IPS-NIHi11 (cell line): ENCODE measurements around the gene KRT74.
A peak's percentile ranks its signal among the peaks of the same experiment; 100 is the strongest.

Experiments
- DNase-seq: peaks from one replicate; pipeline ENCODE4 v3.0.0; 2012; ENCODE audit warnings: mixed read lengths, low spot score

The KRT74 gene

DNA sequence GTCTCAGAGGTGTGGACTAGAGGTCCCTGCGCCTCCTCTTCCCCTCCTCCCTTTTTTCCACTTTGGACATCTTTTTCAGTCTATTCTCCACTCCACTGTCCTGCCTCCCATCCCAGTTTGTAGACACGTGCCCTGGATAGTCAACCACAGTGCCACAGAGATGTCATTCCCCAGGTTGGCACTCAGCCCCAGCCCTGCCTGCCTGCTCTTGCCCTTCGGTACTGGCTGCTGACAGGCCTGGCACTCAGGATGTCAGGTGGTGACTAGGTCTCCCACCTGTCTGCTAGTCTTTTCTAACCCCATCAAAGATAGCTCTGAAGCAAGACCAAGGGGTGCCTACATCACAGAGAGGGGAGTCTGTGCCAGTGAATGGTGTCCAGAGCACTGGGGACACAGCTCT, 36.5 kb downstream of the KRT74 start:
- no peak for DNase-seq

DNA sequence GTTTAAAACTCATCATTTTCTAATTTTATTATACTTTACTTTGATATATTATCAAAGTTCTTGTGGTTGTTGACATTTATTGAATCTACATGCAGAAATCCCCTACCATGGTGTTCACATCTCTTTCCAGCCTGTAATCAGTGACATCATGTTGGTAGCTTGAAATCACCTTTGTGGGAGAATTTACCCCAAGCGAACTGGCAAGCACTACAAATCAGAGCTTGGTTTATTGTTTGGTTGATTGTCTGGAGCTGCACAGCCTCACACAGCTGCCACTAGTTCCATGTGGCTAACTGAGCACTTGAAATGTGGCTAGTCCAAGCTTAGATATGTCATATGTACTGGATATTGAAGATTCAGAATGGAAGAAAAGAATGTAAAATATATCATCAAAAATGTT, 38.1 kb downstream of the KRT74 start:
- no peak for DNase-seq

DNA sequence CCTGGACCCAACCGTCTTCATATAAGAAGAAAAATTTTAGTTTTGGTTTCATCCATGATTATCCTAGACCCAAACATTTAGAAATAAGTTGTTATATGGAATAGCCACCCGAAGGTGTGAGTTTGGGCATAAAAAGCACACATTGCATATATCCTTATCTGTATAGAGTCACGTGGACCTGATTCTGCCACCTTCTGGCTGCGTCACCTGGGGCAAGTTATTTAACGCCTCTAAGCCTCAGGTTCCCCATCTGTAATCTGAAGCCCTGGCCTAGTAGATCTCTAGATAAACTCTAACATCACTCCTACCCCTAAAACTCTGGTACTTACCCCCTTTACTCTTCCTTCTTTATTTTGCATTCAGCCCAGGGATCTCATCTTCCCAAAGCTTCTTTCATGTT, 39.2 kb downstream of the KRT74 start:
- peak; percentile 47 for DNase-seq

DNA sequence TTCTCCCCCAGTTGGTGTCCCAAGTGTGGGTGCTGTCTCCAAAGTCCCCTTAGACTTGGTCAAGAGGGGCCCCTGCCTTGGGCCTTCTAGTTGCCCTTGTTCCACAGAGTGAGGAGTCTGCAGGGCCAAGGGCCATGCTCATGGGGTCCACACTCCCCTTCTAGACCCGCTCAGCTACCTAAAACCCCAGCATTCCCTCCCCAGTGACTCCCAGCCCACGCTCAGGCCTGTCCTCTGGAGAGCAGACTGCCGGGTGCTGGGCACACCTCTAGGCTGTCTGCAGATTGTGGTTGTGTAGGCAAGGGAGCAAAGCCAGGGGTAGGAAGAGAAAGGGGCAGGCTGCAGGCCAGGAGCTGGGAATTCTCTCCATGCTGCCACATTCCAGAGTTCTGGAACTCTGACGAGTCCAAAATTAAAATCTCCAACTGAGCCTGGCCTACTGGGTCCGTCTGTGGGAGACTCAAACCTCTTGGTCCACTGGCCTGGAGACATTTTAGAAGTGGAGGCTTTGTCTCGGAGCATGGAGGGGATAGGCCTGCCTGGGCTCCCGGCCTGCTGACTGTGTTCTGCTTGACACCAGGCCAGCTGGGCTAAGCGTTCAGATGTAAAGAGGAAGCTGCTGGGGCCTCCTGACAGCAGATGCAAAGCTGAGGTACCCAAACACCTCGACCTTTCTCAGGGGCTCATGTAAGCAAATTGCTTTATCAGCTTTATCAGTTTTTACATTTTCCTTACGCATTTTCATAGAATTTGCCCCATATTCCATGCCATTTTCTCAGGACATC, 39.8 kb downstream of the KRT74 start:
- no peak for DNase-seq

DNA sequence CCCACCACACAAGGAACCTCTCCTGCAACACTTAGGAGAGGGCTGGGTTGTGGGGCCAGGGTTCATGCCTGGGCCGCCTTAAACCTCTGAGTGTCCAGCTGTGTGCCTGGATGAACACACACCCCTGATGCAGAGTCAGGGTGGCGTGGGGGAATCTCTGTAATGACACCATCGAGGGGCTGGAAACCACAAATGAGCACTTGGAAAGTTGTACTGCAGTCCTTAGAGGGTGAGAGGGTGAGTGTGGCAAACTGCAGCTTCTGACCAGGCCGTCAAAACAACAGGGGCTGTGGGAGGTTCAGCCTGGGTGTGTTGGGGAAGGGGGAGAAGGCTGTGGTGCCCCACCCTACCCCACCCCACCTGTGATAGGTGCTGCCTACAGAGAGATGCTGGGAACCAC, 41.0 kb downstream of the KRT74 start:
- no peak for DNase-seq

DNA sequence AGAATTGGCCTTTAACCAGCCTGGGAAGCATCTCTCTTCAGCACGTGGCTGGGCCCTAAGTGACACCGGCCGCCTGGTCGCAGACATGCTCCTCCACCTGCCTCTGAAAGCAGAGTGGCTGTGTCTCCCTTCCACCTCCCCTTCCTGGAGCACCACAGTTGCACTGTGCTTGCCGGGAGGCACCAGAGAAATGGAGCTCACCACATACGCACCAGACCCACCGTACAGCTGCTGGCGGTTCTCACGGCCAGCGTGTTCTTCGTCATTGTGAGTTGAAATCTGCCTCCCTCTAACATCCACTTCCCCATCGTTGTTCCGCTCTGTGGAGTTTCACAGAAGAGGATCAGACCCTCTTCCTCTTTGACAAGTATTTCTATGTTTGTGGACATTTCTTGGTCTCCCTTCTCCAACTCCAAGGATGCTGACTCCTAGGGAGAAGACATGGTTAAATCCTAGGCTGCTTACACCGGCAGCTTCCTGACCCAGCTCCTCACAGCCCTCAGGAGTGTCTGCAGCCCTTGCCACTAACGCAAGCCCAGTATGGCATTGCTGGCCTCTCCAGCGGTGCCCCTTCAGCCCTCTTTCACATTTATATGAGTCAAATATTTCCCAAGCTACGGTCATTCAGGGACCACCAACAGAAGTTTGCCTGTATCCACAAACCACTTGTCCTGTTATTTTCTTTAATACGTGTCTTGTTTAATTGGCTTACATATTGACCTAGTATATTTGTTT, 41.9 kb downstream of the KRT74 start:
- DNase-seq: no peak

DNA sequence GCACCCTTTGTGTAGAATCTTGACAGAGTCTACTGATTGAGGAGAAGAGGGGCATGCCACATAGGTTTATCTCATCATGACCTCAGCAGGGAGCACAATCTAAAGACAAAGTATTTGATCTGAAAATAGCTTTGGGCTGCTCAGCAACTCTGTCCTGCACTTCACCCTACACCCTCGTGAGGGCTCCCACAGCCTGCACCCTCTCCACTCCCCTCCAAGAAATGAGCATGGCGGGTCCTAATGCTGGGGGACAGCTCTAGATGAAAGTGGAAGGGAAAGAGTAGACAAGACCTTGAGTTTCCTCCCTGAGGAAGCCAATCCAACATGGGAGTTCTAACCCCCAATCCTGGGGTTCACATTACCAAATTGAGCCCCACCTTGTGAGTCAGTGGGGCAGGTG, 42.7 kb downstream of the KRT74 start:
- no peak for DNase-seq

DNA sequence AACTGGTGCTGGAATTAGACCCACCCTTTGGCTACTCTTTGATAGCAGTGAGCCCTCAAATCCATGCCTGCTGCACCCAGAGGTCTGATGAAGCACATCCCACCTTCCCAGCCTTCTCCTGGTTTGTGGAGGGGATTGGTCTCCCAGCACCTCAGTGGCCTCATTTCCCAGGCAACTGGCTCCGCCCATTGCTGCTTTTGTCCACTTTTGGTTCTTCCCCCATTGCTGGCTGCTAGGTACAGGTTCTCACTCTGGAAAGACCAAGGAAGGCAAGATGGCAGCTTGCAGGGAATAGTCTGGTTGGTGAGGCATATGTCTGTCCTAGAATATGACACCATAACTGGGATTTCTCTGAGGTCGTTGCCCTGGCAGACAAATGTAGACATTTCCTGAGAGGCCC, 43.3 kb downstream of the KRT74 start:
- DNase-seq: no peak

DNA sequence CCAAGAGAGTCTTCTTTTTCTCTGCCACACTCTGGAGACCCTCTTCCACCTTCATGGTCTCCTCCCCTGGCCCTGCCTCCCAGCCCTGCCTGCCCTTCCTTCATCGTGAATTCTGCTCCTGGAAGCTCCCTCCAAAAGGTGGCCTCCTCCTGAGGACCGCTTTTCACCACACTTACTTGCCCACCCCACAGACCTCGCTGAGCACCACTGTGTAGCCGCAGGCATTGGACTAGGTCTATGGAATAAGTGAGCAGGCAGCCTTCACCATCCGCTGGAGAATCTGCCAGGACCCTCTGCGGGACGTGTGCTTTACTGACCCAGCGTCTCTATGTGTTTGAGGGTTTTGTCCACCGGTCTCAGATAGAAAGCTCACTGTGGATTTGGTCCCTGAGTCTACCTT, 43.8 kb downstream of the KRT74 start:
- no peak for DNase-seq

DNA sequence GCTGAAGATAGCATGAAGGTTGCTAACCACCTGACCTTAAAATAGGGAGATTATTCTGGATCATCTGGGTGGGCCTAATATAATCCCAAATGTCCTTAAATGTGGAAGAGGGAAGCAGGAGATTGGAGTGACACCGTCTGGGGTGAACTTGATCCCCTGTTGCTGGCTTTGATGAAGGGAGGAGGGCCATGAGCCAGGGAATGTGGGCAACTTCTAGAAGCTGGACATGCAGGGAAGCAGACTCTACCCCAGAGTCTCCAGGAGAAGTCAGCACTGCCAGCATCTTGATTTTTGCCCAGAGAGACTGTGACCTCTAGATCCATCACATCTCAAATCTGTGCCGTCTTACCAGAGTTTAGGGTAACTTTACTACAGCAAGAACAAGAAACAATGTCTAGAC, 44.2 kb downstream of the KRT74 start:
- DNase-seq: no peak

DNA sequence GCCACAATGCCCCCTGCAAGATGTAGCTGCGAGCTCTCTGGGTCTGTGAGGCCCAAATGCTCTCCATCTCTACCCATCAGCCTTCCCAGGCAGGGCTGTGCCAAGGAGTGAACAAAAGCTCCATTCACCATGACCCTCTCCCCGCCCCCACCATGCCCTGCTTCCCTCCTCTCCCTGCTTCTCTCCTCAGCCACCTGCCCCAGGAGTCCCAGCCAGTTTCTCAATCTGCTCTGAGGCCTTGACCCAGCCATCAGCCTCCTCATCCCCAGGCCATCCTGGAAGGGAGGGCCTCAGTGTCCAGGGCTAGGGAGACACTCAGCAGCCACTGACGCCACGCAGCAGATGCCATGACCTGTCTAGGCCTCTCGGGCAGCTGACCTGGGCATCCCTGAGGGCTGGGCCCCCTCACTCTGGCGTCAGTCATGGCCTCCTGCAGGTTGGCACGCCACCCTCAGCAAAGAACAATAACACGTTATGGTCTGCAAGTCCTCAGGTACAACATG, 45.0 kb downstream of the KRT74 start:
- no peak for DNase-seq

DNA sequence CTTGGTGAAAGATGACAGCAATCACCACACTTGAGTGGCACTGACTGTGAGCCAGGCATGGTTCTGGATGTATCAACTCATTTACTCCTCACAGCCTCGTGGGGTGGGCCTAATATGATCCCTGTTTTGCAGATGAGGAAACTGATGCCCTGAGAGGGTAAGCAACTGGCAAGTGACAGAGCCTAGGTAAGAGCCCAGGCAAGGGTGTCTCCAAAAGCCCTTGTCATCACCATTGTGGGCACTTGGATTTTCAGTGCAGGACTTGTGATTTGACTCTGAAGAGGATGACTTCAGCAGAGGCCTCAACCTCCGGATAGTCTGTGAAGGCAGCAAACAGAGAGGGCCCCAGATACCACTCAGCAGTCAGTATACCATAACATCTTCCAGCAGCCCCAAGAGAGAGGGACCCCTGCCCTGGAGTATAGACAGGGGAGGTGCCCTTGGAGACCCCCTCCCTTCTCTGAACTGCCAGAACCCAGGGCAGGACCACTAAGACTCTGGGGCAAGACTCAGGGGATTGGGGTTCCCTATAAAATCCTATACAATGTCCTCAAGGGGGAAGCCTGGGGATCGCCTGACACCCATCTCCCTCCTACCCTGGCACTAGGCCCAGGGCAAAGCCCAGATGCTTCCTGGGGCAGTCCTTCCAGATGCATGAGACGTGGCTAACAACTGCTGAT, 46.4 kb downstream of the KRT74 start:
- DNase-seq: no peak

DNA sequence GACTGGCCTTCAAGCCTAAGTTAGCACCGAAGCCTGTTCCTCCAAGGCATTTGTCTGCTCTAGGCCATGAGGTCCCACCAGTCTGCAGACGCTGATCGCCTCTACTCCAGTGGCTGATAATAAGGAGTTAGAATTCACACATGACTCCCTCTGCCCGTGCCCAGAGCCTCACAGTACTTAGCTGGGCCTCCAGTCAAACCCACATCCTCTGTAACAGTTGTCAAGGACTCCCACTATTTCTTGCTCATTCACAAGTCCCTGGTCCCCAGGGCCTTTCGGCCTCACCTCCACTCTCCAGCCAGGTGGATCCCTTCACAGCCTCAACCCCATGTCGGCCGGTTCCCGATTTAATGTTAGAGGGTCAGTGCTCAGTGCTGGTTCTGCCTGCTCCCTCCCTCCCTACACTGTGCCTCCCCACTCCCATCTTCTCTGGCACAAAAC, 47.1 kb downstream of the KRT74 start:
- DNase-seq: no peak

DNA sequence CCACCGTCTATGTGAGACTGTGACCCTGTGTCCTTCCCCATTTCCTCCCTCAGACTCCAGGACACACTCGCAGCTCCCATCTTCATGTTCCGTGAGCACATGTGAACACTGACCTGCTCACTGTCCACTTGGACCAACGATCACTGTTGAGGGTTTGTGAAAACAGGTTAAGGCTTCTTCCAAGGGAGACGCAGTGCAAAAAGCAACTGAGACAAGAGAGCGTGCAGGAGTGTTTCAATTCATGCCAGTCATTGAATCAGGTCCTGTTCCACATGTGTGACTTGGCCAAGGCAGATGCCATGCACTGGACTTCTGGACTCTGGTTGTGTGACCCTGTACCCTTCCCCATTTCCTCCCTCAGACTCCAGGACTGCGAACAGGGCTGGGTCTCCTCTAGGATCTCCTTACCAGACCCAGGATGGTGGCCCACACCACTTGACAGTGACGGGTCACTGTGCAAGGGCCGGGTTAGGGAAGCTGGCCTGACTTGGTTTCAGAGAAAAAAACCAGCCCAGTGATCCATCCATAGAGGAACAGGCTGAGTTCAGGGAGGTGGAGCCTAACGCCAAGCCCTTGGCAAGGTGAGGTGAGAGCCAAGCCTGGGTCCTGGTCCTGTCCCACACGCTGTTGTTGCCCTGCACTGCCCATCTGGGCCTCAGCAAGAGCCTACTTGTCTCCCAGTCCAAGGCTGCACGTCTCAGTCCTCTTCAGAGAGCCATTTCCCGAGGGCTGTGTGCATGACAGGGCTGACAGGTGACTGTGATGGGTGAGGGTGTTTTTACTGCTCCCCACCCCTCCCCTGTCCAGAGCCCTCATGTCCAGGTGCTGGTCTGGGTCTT, 47.8 kb downstream of the KRT74 start:
- DNase-seq: no peak

DNA sequence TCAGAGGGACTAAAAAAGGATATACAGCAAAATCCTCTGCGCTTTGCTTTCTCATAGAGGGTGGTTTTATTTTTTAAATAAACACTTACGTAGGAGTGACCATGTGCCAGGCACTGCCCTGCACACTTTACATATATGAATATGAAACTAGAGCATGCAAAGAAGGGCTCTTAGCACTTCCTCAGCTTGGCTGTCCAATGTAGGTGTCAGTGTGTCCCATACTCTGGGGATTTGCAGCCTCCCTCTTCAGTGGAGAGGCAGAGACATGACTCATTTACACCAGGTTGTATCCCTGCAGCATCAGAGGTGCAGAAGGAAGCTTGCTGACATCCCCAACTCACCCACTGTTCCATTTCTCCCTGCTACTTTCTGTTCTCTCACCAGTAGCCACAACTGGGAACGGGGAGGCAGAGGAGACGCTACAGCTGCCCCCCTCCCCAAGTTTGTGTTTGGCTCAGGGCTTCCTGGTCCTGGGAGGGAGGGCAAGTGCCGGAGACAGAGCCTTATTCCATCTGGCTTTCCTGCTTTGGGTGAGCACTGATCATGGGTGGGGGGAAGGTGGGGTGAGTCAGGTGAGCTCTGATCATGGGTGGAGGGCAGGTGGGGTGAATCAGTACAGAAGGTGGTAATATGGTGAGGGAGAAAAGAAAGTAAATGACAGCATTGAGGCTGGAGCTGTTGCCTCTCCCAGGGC, 48.6 kb downstream of the KRT74 start:
- DNase-seq: no peak

DNA sequence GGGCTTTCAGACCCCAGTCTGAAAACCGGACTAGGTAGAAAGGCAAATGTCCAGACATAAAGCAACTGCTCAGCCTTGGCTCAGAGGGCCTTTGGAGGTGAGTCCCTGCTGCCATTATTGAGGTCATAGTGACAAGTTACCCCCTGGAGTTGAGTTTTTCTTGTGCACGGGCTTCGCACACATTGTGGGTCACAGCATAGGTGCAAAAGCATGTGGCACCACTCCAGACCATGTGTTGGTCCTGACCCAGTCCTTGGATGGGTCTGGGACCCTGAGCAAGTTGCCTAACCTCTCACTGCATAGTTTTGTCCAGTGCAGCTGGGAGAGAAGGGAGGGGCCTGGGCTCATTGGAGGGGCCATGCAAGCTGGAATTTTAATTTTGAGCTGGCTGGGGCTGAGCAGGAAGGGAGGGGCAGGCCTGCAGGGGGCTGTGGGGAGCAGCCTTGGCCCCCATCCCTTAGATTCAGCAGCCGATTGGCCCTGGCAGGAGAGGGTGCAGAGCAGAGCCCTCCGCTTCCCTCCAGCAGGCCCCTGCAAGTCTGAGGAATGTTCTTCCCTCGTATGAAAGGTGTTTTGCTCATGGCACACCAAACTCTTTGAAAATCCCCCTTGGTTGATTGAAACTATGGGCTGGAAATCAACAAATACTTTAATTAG, 49.3 kb downstream of the KRT74 start:
- no peak for DNase-seq

DNA sequence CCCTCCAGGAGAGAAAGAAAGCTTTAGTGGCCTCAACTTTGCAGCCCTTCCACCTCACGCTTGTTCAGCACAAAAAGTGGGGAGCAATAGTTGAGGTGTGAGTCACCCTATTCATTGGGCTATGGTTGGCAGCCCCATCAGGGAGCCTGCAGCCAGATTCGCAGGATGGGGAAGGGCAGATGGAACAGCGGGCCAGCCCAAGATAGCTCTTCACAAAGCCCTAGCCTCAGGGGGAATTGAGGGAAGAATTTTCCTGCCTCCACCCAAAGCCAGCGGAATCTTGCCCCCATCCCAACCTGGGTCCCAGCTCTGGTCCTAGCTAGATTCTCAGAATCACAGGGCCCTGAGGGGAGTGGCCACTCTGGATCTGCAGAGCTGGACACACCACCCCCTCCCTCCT, 49.8 kb downstream of the KRT74 start:
- DNase-seq: no peak

DNA sequence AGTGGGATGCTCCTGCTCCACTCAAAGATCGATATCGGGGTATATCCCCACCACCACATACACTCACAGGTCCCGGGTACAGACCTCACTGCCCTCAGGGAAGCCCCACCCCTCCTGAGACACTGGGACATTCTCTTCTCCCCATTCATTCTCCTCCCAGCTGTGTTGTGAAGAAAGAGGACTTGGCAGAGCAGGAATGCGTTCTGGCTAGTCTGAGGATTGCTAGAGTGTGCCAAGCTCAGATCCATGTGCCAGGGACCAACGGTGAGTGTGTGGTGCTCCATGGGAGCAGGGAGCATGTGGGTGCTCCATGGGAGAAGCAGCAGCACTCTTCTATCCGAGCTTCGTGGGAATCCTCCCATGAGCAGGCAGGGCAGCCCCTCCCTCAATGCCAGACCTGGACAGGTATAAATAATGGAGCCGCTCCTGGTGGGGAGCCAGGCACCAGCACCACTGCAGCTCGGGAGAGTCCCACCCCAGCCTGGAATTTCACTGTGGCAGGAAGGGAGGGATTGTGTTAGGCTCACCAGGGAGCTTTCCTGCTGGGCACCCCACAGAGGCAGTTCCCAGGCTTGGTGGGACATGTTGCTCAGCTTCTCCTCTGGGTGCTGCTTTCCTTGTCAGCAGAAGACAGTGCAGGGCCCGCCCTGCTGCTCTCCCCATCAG, 51.2 kb downstream of the KRT74 start:
- peak; percentile 49 for DNase-seq

DNA sequence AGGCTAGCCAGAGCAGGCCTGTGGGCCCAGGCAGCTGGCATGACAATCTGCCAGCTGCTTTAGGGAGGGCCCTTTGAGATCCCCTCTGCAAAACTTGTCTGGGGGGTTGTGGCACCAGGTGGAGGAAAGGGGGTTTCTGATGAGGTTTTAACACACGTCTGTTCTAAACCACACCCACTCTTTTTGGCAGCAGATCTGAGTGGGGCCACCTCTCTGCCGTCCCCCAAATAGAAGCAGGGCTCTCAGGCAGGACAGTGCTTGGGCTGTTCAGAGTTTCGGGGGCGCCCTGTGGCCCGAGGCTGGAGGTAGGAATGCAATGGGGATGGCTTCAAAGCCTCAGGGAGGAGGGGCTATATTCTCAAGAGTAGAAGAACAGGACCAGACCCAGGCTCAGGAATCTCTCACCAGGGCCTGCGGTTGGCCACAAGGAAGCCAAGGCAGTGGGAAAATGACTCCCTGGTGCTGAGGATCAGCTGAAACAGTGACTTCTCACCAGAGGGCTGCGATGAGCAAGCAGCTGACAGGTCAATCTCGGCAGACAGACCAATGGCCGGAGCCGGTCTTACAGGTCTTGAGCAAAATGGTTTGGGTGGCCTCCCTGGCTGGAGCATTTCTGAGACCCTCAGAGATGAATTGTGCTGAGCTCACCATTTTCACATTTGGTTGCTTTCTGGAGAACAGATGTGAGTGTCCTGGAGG, 51.9 kb downstream of the KRT74 start:
- DNase-seq: no peak

DNA sequence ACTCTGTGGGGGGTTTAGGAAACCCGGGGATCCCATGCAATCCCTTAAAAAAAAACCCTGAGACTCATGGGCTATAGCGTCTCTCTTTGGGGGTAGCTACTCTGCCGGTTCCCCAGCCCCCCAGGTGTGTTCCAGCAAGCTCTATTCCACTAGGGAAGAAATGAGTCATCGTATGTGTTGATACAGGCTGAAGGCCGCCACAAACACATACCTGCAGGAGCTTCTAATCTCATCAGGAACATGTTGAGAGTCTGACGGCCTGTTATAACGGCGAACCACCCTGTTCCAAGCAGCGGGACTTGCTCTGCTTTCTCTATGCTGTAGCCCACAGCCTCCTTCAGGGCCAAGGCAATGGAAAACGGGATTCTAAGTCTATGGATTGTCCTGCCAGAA, 52.5 kb downstream of the KRT74 start:
- DNase-seq: no peak
